GM18498 (cell line): Measurements from ENCODE around the gene TOMM40.
"Not testable (repeated sequence)": the region's sequence is repeated elsewhere in the genome, so short reads cannot be mapped to it uniquely, and the experiment has no call there.

Source experiments
- ATAC-seq: cut with Tn5 transposase; IDR thresholded peaks from one replicate; pipeline ENCODE4 v1.9.1; 2021; ENCODE audit warnings: mild to moderate bottlenecking, moderate library complexity; ENCODE audit not compliant: unreplicated experiment

The TOMM40 gene

GRCh38 chr19:44924243-44924725 is 33.2 kb downstream of the TOMM40 start:
- ATAC-seq: no peak

- no peak for ATAC-seq
These were observed 34.2 kb downstream of the TOMM40 start for GRCh38 chr19:44925114-44925891.

- ATAC-seq: not testable (repeated sequence)
These were observed 35.4 kb downstream of the TOMM40 start for GRCh38 chr19:44926245-44927077.

GRCh38 chr19:44927746-44928145 is 36.7 kb downstream of the TOMM40 start:
- ATAC-seq: no peak

- no peak for ATAC-seq
These were observed 39.0 kb downstream of the TOMM40 start for GRCh38 chr19:44930088-44930487.

GRCh38 chr19:44931541-44931940 is 40.5 kb downstream of the TOMM40 start:
- no peak for ATAC-seq

- no peak for ATAC-seq
These were observed 48.6 kb downstream of the TOMM40 start for GRCh38 chr19:44939668-44940067.

- ATAC-seq: no peak
These were observed 51.1 kb downstream of the TOMM40 start, which contains the start of gene APOC4 for GRCh38 chr19:44942067-44942571. Gene APOC4, plus strand, starts transcription at chr19:44942237. Its CDS starts 41 bp downstream, at chr19:44942278.

- ATAC-seq: peak; percentile 67
These were observed 52.8 kb downstream of the TOMM40 start for GRCh38 chr19:44943801-44944249.

GRCh38 chr19:44947041-44947581 is 56.1 kb downstream of the TOMM40 start:
- no peak for ATAC-seq

- ATAC-seq: no peak
These were observed 57.2 kb downstream of the TOMM40 start for GRCh38 chr19:44948237-44948636.

GRCh38 chr19:44948763-44949374 is 57.8 kb downstream of the TOMM40 start:
- ATAC-seq: no peak

GRCh38 chr19:44949550-44949949 is 58.5 kb downstream of the TOMM40 start:
- ATAC-seq: no peak

- no peak for ATAC-seq
These were observed 60.4 kb downstream of the TOMM40 start for GRCh38 chr19:44951179-44952159.
